Activated naive CD4-positive, alpha-beta T cell treated with anti-CD3 and anti-CD28 coated beads for 36 hours (primary cell): Measurements from ENCODE around the gene BRI3. TPM values are rescaled to one million over a fixed set of nuclear protein-coding genes. Genes with fewer than 3 reads are reported as not detected.

Source experiments
- CTCF ChIA-PET: fragments of 350-600 bp; sonication (Branson Sonifier 250); formaldehyde crosslinking; loops from one replicate; lab custom pipeline; 2021; ENCODE audit warnings: antibody characterized with exemption; lab: Charles Lee
- DNase-seq: peaks from one replicate; pipeline ENCODE4 v3.0.0-alpha.2; 2020
- H3K27ac Mint-ChIP-seq: one replicate; pipeline ENCODE4 v1.8.0; 2021; ENCODE audit warnings: mild to moderate bottlenecking, mixed read lengths
- H3K27me3 Mint-ChIP-seq: one replicate; pipeline ENCODE4 v1.8.0; 2021; ENCODE audit warnings: low read depth, mixed read lengths
- H3K36me3 Mint-ChIP-seq: one replicate; pipeline ENCODE4 v1.8.0; 2021; ENCODE audit warnings: low read depth, mixed read lengths
- H3K4me1 Mint-ChIP-seq: one replicate; pipeline ENCODE4 v1.8.0; 2021; ENCODE audit warnings: low read depth, mixed read lengths
- H3K4me3 Mint-ChIP-seq: one replicate; pipeline ENCODE4 v1.8.0; 2021; ENCODE audit warnings: mild to moderate bottlenecking, moderate library complexity, mixed read lengths
- H3K9me3 Mint-ChIP-seq: one replicate; pipeline ENCODE4 v1.8.0; 2021; ENCODE audit warnings: mixed read lengths
- intact Hi-C: fragments of 100-400 bp; cut with micrococcal nuclease; formaldehyde crosslinking; loops from one replicate; pipeline ENCODE4 v1.15.1; 2023
- total RNA-seq, 2 experiments: library from RNA; stranded (reverse); gene quantifications; one replicate each; pipeline ENCODE4 v1.2.3, GENCODE V29; 2021

BRI3 gene
- total RNA-seq, 2 experiments from 2014 or later = 51.6 to 54.4 TPM

GRCh38 chr7:98282703-98283102, 1.2 kb downstream of the BRI3 start:
- intact Hi-C loops = no loop called here
- CTCF ChIA-PET = interaction anchor here (1.4 kb wide), 1 partner anchor 16 kb away, joined by 4 read pairs; no protein-coding TSS in a partner anchor
- Mint-ChIP-seq H3K4me1 (peaks cover 33% of the 10 kb centered on the region), H3K36me3 (peaks cover 2% of the 10 kb centered on the region), H3K9me3 (no peaks in the 10 kb centered on the region), H3K27ac (peak overlapping the region; percentile 12), H3K4me3 (peak overlapping the region; percentile 77), H3K27me3 (no peaks in the 10 kb centered on the region)
- no peak for DNase-seq

DNA sequence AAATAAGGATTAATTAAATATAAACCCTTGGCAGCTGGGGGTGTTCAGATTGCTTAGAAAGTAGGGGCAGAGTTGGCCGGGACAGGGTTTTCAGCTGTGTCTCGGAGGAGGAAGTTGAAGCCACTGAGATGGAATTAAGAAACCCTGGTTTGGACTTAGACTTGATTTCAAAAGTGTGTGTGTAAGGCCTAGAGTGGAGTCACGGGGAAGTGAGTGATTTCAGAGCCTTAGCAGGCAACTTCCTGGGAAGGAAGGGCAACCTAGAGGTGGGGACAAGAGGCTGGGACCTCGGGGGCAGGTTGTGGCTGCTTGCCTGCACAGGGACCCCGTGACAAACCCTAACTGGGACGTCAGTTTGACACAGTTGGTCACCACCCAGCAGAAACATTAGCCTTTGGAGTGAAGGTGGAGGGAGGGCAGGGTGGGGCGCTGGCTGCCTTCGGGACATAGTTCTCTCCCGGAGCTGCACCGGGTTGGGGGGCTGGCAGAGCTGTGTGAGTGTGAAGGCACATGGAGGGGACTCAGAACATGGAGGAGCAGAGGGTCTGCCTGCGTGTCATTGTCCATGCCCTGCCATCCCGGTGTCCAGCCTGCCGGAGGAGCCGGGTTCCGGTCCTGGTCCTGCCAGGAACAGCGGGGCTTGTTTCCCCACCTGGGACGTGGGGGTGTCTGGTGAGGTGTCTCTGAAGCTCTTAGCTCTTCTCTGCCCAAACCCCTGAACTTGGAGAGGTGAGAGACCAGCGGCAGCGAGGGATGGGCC, 1.8 kb downstream of the BRI3 start:
- Mint-ChIP-seq H3K27ac (peak overlapping the region; percentile 12), H3K27me3 (no peaks in the 10 kb centered on the region), H3K4me1 (peaks cover 33% of the 10 kb centered on the region), H3K36me3 (peaks cover 2% of the 10 kb centered on the region), H3K9me3 (no peaks in the 10 kb centered on the region), H3K4me3 (peak overlapping the region; percentile 77)
- intact Hi-C loops = no loop called here
- DNase-seq = no peak
- CTCF ChIA-PET = interaction anchor here (1.4 kb wide), 1 partner anchor 16 kb away, joined by 4 read pairs; no protein-coding TSS in a partner anchor

DNA sequence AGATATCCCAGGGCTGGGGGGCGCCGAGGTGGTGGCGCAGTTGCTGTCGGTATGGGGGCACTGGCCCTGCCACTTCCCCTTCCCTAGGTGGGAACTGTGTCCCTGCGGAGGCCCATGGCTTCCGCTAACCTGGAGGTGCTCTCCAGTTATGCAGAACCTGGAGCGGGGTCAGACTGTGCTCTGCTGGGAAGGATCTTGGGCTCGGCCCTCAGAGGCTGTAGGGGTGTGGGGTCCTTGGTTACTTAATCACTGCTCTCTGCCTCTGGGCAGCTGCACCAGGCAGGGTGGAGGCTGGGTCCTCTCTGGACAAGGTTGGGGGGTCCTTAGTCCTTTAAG, 2.4 kb downstream of the BRI3 start:
- DNase-seq = no peak
- Mint-ChIP-seq H3K4me3 (no peak overlapping the region), H3K27ac (no peak overlapping the region), H3K4me1 (peaks cover 35% of the 10 kb centered on the region), H3K36me3 (peaks cover 4% of the 10 kb centered on the region), H3K27me3 (no peaks in the 10 kb centered on the region), H3K9me3 (no peaks in the 10 kb centered on the region)
- intact Hi-C loops = no loop called here
- CTCF ChIA-PET = interaction anchor here (1.4 kb wide), 1 partner anchor 17 kb away, joined by 4 read pairs; no protein-coding TSS in a partner anchor

DNA sequence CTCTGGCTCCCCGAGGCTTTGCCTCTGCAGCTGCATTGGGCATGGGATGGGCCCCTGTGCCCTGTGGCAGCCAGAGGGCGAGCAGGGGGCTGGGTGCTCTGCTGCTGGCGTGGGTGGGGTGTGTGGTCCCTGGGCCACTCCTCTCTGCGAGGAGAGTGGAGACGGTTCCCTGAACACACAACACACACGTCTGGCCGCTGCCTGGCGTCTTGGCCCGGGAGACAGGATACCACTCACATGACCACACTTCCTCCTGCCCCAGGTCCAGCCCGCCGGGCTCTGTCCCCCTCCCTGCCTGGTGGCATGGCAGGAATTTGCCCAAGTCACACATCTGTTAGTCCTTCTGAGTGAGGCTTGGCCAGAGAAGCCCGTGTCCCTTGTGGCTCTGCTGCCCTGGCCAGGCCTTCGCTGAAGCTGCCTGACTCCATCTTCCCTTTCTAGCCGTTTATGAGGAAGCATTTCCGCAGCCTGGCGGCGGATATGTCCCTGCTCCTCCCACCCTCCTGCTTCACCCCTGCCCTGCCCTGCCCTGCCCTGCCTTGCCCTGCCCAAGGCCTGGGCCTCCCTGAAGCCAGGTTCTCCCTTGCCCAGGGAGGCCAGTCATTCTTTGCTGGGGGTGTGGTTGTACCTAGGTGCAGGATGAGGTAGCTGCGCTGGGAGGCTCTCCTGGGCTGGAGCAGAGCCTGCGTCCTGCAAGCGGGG, 3.0 kb downstream of the BRI3 start:
- intact Hi-C loops = no loop called here
- no peak overlapping the region for H3K4me3 Mint-ChIP-seq
- CTCF ChIA-PET = interaction anchor here (0.6 kb wide), 2 partner anchors 40 to 296 kb away, joined by 3 read pairs; no protein-coding TSS in a partner anchor

DNA sequence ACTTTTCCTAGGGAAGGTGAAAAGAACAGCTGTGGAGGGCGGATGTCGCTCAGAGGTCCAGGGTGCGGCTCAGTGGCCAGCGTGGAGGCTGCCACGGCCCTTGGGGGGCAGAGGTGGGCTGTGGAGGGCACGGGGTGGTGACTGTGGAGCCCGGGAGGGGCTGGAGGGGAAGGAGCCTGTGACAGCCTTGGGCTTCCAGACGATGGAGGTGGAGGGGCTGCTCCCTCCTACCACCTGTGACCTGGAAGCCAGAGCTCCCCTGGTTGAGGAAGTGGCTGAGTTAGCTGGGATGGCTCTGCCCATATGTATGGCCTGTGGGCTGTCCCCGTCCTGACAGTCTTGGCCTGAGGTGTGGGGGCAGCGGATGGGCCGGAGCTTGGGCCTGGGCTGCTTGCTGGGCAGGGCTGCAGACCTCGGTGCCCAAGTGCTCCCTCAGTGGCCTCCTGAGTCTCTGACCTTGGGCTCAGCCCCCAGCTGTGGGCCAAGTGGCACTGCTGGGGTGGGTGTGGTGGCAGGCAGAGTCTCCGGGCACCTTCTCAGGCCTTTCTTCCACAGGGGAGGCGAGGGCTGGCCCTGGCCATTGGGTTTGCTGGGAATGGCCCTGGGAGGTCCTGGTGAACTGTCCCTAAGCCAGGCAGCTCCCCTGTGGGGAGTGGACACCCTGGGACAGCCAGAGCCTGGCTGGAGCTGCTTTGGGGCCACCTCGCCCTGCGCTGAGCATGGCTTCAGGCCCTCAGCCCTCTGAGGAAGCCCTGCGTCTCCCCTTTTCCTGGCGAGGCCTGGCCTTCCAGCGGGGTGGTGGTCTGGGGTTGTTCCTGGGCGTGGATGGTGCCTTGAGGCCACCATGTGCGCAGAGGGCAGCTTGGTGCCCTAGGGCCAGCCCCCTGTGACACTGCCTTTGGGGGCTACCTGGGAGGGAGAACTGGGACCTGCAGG, 3.9 kb downstream of the BRI3 start:
- no peaks in the 10 kb centered on the region for H3K9me3 Mint-ChIP-seq
- intact Hi-C loops = no loop called here

More for the DNA sequence above, 3.0 kb downstream of the BRI3 start:
- no peak for DNase-seq
- no peaks in the 10 kb centered on the region for H3K27me3 Mint-ChIP-seq
- no peaks in the 10 kb centered on the region for H3K9me3 Mint-ChIP-seq
- H3K36me3 Mint-ChIP-seq = peaks cover 4% of the 10 kb centered on the region
- H3K27ac Mint-ChIP-seq = no peak overlapping the region
- H3K4me1 Mint-ChIP-seq = peaks cover 36% of the 10 kb centered on the region

GRCh38 chr7:98286093-98286539, 4.6 kb downstream of the BRI3 start:
- Mint-ChIP-seq H3K9me3 (no peaks in the 10 kb centered on the region), H3K36me3 (peaks cover 4% of the 10 kb centered on the region), H3K27ac (no peak overlapping the region), H3K4me3 (no peak overlapping the region), H3K27me3 (no peaks in the 10 kb centered on the region), H3K4me1 (peaks cover 35% of the 10 kb centered on the region)
- intact Hi-C loops = no loop called here
- DNase-seq = no peak
- CTCF ChIA-PET = no interaction called here

More for the DNA sequence above, 3.9 kb downstream of the BRI3 start:
- H3K4me1 Mint-ChIP-seq = peaks cover 37% of the 10 kb centered on the region
- DNase-seq = no peak
- no peak overlapping the region for H3K4me3 Mint-ChIP-seq
- H3K36me3 Mint-ChIP-seq = peaks cover 4% of the 10 kb centered on the region
- H3K27ac Mint-ChIP-seq = no peak overlapping the region
- CTCF ChIA-PET = interaction anchor here (0.6 kb wide), 1 partner anchor 297 kb away, joined by 3 read pairs; no protein-coding TSS in a partner anchor
- no peaks in the 10 kb centered on the region for H3K27me3 Mint-ChIP-seq

GRCh38 chr7:98286701-98287485, 5.4 kb downstream of the BRI3 start:
- peaks cover 35% of the 10 kb centered on the region for H3K4me1 Mint-ChIP-seq
- DNase-seq = no peak
- peaks cover 4% of the 10 kb centered on the region for H3K36me3 Mint-ChIP-seq
- intact Hi-C loops = no loop called here
- H3K4me3 Mint-ChIP-seq = no peak overlapping the region
- CTCF ChIA-PET = no interaction called here
- no peaks in the 10 kb centered on the region for H3K27me3 Mint-ChIP-seq
- no peaks in the 10 kb centered on the region for H3K9me3 Mint-ChIP-seq
- no peak overlapping the region for H3K27ac Mint-ChIP-seq

DNA sequence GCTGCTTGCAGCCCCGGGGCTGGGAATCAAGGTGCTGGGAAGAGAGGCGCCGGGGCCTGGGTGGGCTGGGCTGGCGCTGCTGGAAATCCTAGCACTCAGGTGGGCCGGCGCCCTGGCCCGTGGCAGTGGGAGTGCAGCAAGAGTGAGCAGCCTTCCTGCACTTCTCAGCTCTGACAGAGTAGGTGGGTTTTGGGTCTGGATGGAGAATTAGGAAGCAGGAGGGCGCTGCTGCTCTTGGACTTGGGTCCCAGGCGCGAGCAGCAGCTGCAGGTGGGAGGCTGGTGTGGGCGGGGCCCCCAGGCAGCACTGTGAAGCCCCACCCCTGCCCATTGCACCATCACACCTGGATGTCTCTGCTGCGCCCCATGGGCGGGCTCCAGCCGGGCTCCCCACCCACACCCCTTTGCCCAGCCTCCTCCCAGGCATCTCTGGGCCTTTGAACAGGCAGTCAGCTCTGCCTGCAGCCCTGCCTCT, 6.0 kb downstream of the BRI3 start:
- Mint-ChIP-seq H3K27ac (no peak overlapping the region), H3K4me3 (no peak overlapping the region), H3K36me3 (peaks cover 4% of the 10 kb centered on the region), H3K4me1 (peaks cover 33% of the 10 kb centered on the region), H3K27me3 (no peaks in the 10 kb centered on the region), H3K9me3 (no peaks in the 10 kb centered on the region)
- DNase-seq = no peak
- CTCF ChIA-PET = no interaction called here
- intact Hi-C loops = no loop called here

- Mint-ChIP-seq H3K4me3 (no peak overlapping the region), H3K27me3 (no peaks in the 10 kb centered on the region), H3K27ac (no peak overlapping the region), H3K9me3 (no peaks in the 10 kb centered on the region), H3K36me3 (peaks cover 1% of the 10 kb centered on the region), H3K4me1 (peaks cover 26% of the 10 kb centered on the region)
- CTCF ChIA-PET = no interaction called here
- no peak for DNase-seq
- intact Hi-C loops = no loop called here
Measured at GRCh38 chr7:98288064-98288823, 6.8 kb downstream of the BRI3 start.

- H3K27me3 Mint-ChIP-seq = no peaks in the 10 kb centered on the region
- H3K27ac Mint-ChIP-seq = no peak overlapping the region
- CTCF ChIA-PET = no interaction called here
- DNase-seq = no peak
- no peak overlapping the region for H3K4me3 Mint-ChIP-seq
- no peaks in the 10 kb centered on the region for H3K9me3 Mint-ChIP-seq
- H3K36me3 Mint-ChIP-seq = peaks cover 1% of the 10 kb centered on the region
- intact Hi-C loops = no loop called here
- H3K4me1 Mint-ChIP-seq = peaks cover 16% of the 10 kb centered on the region
Measured at GRCh38 chr7:98289333-98289875, 7.9 kb downstream of the BRI3 start.

- no peak for DNase-seq
- Mint-ChIP-seq H3K9me3 (no peaks in the 10 kb centered on the region), H3K4me3 (no peak overlapping the region), H3K27me3 (no peaks in the 10 kb centered on the region), H3K4me1 (peaks cover 4% of the 10 kb centered on the region), H3K27ac (no peak overlapping the region), H3K36me3 (peaks cover 1% of the 10 kb centered on the region)
- CTCF ChIA-PET = no interaction called here
- intact Hi-C loops = no loop called here
Measured at GRCh38 chr7:98291717-98292116, 10.2 kb downstream of the BRI3 start.
